ENCODE measurements around the gene TFPI.
A peak's percentile ranks its signal among the peaks of the same experiment; 100 is the strongest.
"Not testable (repeated sequence)": the region's sequence is repeated elsewhere in the genome, so short reads cannot be mapped to it uniquely, and the experiment has no call there.

The TFPI gene

GRCh38 chr2:187554011-187554703 lies at the start of gene TFPI:
Gene TFPI, minus strand, starts transcription at chr2:187554435. Its CDS starts 50,667 bp downstream, at chr2:187503768.
- peak; percentile 65 for DNase-seq

GRCh38 chr2:187594801-187595200 lies 40.6 kb upstream of the TFPI start:
- DNase-seq: no peak

- DNase-seq: peak; percentile 26
These were observed 39.5 kb upstream of the TFPI start for GRCh38 chr2:187593697-187594096.

- DNase-seq: no peak
These were observed 38.9 kb upstream of the TFPI start for GRCh38 chr2:187593098-187593497.

GRCh38 chr2:187590175-187590574 lies 35.9 kb upstream of the TFPI start:
- no peak for DNase-seq

GRCh38 chr2:187586011-187586641 lies 31.9 kb upstream of the TFPI start:
- DNase-seq: peak; percentile 44

- peak; percentile 53 for DNase-seq
These were observed 27.1 kb upstream of the TFPI start for GRCh38 chr2:187581125-187581896.

- DNase-seq: peak; percentile 74
These were observed 26.4 kb upstream of the TFPI start for GRCh38 chr2:187580462-187581124.

- no peak for DNase-seq
These were observed 23.1 kb upstream of the TFPI start for GRCh38 chr2:187577310-187577709.

- DNase-seq: no peak
These were observed 22.7 kb upstream of the TFPI start for GRCh38 chr2:187576906-187577305.

- DNase-seq: no peak
These were observed 21.5 kb upstream of the TFPI start for GRCh38 chr2:187575751-187576067.

- peak; percentile 47 for DNase-seq
These were observed 20.9 kb upstream of the TFPI start for GRCh38 chr2:187574969-187575750.

GRCh38 chr2:187573722-187574121 lies 19.5 kb upstream of the TFPI start:
- DNase-seq: no peak

GRCh38 chr2:187571996-187572395 lies 17.8 kb upstream of the TFPI start:
- DNase-seq: not testable (repeated sequence)

GRCh38 chr2:187569571-187569970 lies 15.3 kb upstream of the TFPI start:
- DNase-seq: no peak

- no peak for DNase-seq
These were observed 14.8 kb upstream of the TFPI start for GRCh38 chr2:187569042-187569441.

GRCh38 chr2:187567126-187567525 lies 12.9 kb upstream of the TFPI start:
- DNase-seq: no peak

GRCh38 chr2:187566712-187567111 lies 12.5 kb upstream of the TFPI start:
- no peak for DNase-seq

GRCh38 chr2:187566266-187566665 lies 12.0 kb upstream of the TFPI start:
- no peak for DNase-seq

GRCh38 chr2:187565618-187566017 lies 11.4 kb upstream of the TFPI start:
- not testable (repeated sequence) for DNase-seq

GRCh38 chr2:187556493-187556892 lies 2.3 kb upstream of the TFPI start:
- DNase-seq: not testable (repeated sequence)

GRCh38 chr2:187554704-187555082 lies 458 bp upstream of the TFPI start:
- no peak for DNase-seq

All from fibroblast of skin of right biceps (primary cell).